A673 (cell line): ENCODE data around the gene SUCLG1. TPM values are rescaled to one million over a fixed set of nuclear protein-coding genes. Genes with fewer than 3 reads are reported as not detected.
"Not testable (repeated sequence)": the region's sequence is repeated elsewhere in the genome, so short reads cannot be mapped to it uniquely, and the experiment has no call there.

ENCODE experiments used
- BruUV-seq: library from RNA; stranded (reverse); fragments of 400-500 nt; replicated peaks from 2 replicates; lab custom pipeline; 2021; lab: Mats Ljungman, UMichigan
- CTCF ChIA-PET: fragments of 300-600 bp; sonication (Branson Sonifier 250); formaldehyde crosslinking; loops from one replicate; lab custom pipeline; 2022; ENCODE audit warnings: antibody characterized with exemption; lab: Charles Lee
- POLR2A ChIA-PET: fragments of 300-600 bp; sonication (Branson Sonifier 250); formaldehyde crosslinking; loops from one replicate; lab custom pipeline; 2022; ENCODE audit warnings: antibody characterized with exemption; ENCODE audit not compliant: low non-redundant PET; lab: Charles Lee
- DNase-seq: peaks from one replicate; pipeline ENCODE4 v3.0.0-alpha.2; 2015; ENCODE audit warnings: low spot score
- H3K27ac ChIP-seq: fragments of 200-600 bp; sonication (generic); 2 replicates; pipeline ENCODE4 v1.5.1; 2016; ENCODE audit warnings: mixed run types, low read depth, mild to moderate bottlenecking, mixed read lengths, antibody characterized with exemption, low read length; ENCODE audit not compliant: poor library complexity, severe bottlenecking
- H3K27me3 ChIP-seq: fragments of 200-600 bp; sonication (generic); replicated peaks from 2 replicates; pipeline ENCODE4 v1.6.1; 2017; ENCODE audit warnings: mixed run types, low read depth, mild to moderate bottlenecking, mixed read lengths, antibody characterized with exemption, low read length; ENCODE audit not compliant: insufficient read depth, poor library complexity
- H3K36me3 ChIP-seq: fragments of 200-600 bp; sonication (generic); 2 replicates; pipeline ENCODE4 v1.6.1; 2016; ENCODE audit warnings: mixed run types, mild to moderate bottlenecking, mixed read lengths, antibody characterized with exemption, low read length; ENCODE audit not compliant: insufficient read depth, poor library complexity, severe bottlenecking
- H3K4me1 ChIP-seq: fragments of 200-600 bp; sonication (generic); 2 replicates; pipeline ENCODE4 v1.6.1; 2017; ENCODE audit warnings: mixed run types, mild to moderate bottlenecking, mixed read lengths, antibody characterized with exemption, low read length; ENCODE audit not compliant: insufficient read depth, poor library complexity, severe bottlenecking
- H3K4me3 ChIP-seq: fragments of 200-600 bp; sonication (generic); 2 replicates; pipeline ENCODE4 v1.5.1; 2016; ENCODE audit warnings: low read depth, mixed run types, mild to moderate bottlenecking, mixed read lengths, low read length; ENCODE audit not compliant: poor library complexity, severe bottlenecking
- H3K9me3 ChIP-seq: fragments of 200-600 bp; sonication (generic); 2 replicates; pipeline ENCODE4 v1.6.1; 2016; ENCODE audit warnings: mixed run types, low read depth, mild to moderate bottlenecking, mixed read lengths, antibody characterized with exemption, low read length; ENCODE audit not compliant: poor library complexity, severe bottlenecking
- CTCF ChIP-seq: fragments of 300-800, 200-600 bp; sonication (generic); conservative IDR thresholded peaks from 2 replicates; pipeline ENCODE4 v1.5.1; 2017; ENCODE audit warnings: low read depth, mild to moderate bottlenecking, antibody characterized with exemption, low read length, moderate library complexity, mixed read lengths
- EZH2 ChIP-seq: fragments of 200-600 bp; sonication (generic); IDR thresholded peaks from 2 replicates; pipeline ENCODE4 v1.6.1; 2017; ENCODE audit warnings: borderline replicate concordance, low read depth, mild to moderate bottlenecking, mixed read lengths, antibody characterized with exemption, low read length; ENCODE audit not compliant: poor library complexity, severe bottlenecking
- intact Hi-C: fragments of 100-400 bp; cut with micrococcal nuclease; formaldehyde crosslinking; loops from one replicate; pipeline ENCODE4 v1.10.0; 2022; ENCODE audit not compliant: unreplicated experiment
- total RNA-seq: library from RNA; stranded (reverse); gene quantifications from 2 replicates; pipeline ENCODE4 v1.2.3, GENCODE V29; 2021

The SUCLG1 gene
- total RNA-seq, 1 experiment from 2014 or later, result 88.1 TPM

- no peak overlapping the region for H3K27ac ChIP-seq
- H3K4me1 ChIP-seq, result no peaks in the 10 kb centered on the region
- no TSS peak for BruUV-seq
- no peaks in the 10 kb centered on the region for H3K27me3 ChIP-seq
- intact Hi-C loops, result loop anchor here (5.0 kb wide), 1 partner anchor 94 kb away; no protein-coding TSS in a partner anchor
- TF ChIP-seq EZH2 (no peak), CTCF (no peak)
- H3K36me3 ChIP-seq, result no peaks in the 10 kb centered on the region
- no peak overlapping the region for H3K4me3 ChIP-seq
- CTCF ChIA-PET, result no interaction called here
- POLR2A ChIA-PET, result no interaction called here
- no peak for DNase-seq
- no peaks in the 10 kb centered on the region for H3K9me3 ChIP-seq
These were observed 37.9 kb downstream of the SUCLG1 start for GRCh38 chr2:84421197-84421596.

- CTCF ChIA-PET, result no interaction called here
- Histone ChIP-seq H3K27me3 (no peaks in the 10 kb centered on the region), H3K4me3 (no peak overlapping the region), H3K36me3 (no peaks in the 10 kb centered on the region), H3K27ac (no peak overlapping the region), H3K9me3 (no peaks in the 10 kb centered on the region), H3K4me1 (no peaks in the 10 kb centered on the region)
- intact Hi-C loops, result no loop called here
- DNase-seq, result no peak
- no TSS peak for BruUV-seq
- POLR2A ChIA-PET, result no interaction called here
- no peak for TF ChIP-seq CTCF
- TF ChIP-seq EZH2, result no peak
These were observed 41.5 kb downstream of the SUCLG1 start for GRCh38 chr2:84417453-84418145.

- intact Hi-C loops, result no loop called here
- no peak for DNase-seq
- ChIA-PET CTCF (no interaction called here), POLR2A (no interaction called here)
- no peaks in the 10 kb centered on the region for H3K4me1 ChIP-seq
- TF ChIP-seq CTCF, result no peak
- no peak for TF ChIP-seq EZH2
- no peak overlapping the region for H3K27ac ChIP-seq
- no TSS peak for BruUV-seq
- H3K9me3 ChIP-seq, result no peaks in the 10 kb centered on the region
- no peak overlapping the region for H3K4me3 ChIP-seq
- no peaks in the 10 kb centered on the region for H3K36me3 ChIP-seq
- H3K27me3 ChIP-seq, result peaks cover 15% of the 10 kb centered on the region
These were observed 49.5 kb downstream of the SUCLG1 start for GRCh38 chr2:84409531-84409930.

GRCh38 chr2:84402111-84402510 is 57.0 kb downstream of the SUCLG1 start:
- CTCF ChIA-PET, BruUV-seq, DNase-seq, POLR2A ChIA-PET, H3K4me3 ChIP-seq, H3K4me1 ChIP-seq, H3K27ac ChIP-seq, intact Hi-C loops, H3K36me3 ChIP-seq, H3K9me3 ChIP-seq: not testable (repeated sequence)
- peaks cover 39% of the 10 kb centered on the region for H3K27me3 ChIP-seq

- BruUV-seq, result not testable (repeated sequence)
These were observed 59.2 kb downstream of the SUCLG1 start for GRCh38 chr2:84399839-84400238.

More at GRCh38 chr2:84399839-84400238, 59.2 kb downstream of the SUCLG1 start:
- H3K36me3 ChIP-seq, H3K4me1 ChIP-seq, CTCF ChIA-PET, H3K9me3 ChIP-seq, H3K4me3 ChIP-seq, DNase-seq, H3K27ac ChIP-seq, intact Hi-C loops, POLR2A ChIA-PET: not testable (repeated sequence)
- peaks cover 48% of the 10 kb centered on the region for H3K27me3 ChIP-seq
